GM23248 (cell line): ENCODE data around the gene CD1C. TPM values are rescaled to one million over a fixed set of nuclear protein-coding genes. Genes with fewer than 3 reads are reported as not detected.
A peak's percentile ranks its signal among the peaks of the same experiment; 100 is the strongest.

ENCODE experiments used
- DNase-seq: peaks from one replicate; pipeline ENCODE4 v3.0.0-alpha.2; 2015
- H2AFZ ChIP-seq: fragments of 200-600 bp; sonication (generic); 2 replicates; pipeline ENCODE4 v1.6.1; 2016; ENCODE audit warnings: antibody characterized with exemption
- H3F3A ChIP-seq: fragments of 200-600 bp; sonication (generic); 2 replicates; pipeline ENCODE4 v1.6.1; 2016; ENCODE audit warnings: mild to moderate bottlenecking, antibody characterized with exemption, mixed run types; ENCODE audit not compliant: insufficient read depth
- H3K27ac ChIP-seq: fragments of 200-600 bp; sonication (generic); 2 replicates; pipeline ENCODE4 v1.5.1; 2016; ENCODE audit warnings: mild to moderate bottlenecking
- H3K27me3 ChIP-seq: fragments of 200-600 bp; sonication (generic); replicated peaks from 2 replicates; pipeline ENCODE4 v1.6.1; 2016; ENCODE audit warnings: mild to moderate bottlenecking; ENCODE audit not compliant: insufficient read depth
- H3K36me3 ChIP-seq: fragments of 200-600 bp; sonication (generic); 2 replicates; pipeline ENCODE4 v1.6.1; 2016; ENCODE audit warnings: low read depth, mild to moderate bottlenecking
- H3K4me1 ChIP-seq: fragments of 200-600 bp; sonication (generic); 2 replicates; pipeline ENCODE4 v1.6.1; 2016; ENCODE audit warnings: mild to moderate bottlenecking; ENCODE audit not compliant: insufficient read depth
- H3K4me2 ChIP-seq: fragments of 200-600 bp; sonication (generic); one replicate; pipeline ENCODE4 v1.6.1; 2016; ENCODE audit warnings: mild to moderate bottlenecking; ENCODE audit not compliant: unreplicated experiment
- H3K4me3 ChIP-seq: fragments of 200-600 bp; sonication (generic); 2 replicates; pipeline ENCODE4 v1.5.1; 2016; ENCODE audit warnings: mild to moderate bottlenecking
- H3K79me2 ChIP-seq: fragments of 200-600 bp; sonication (generic); 2 replicates; pipeline ENCODE4 v1.6.1; 2016; ENCODE audit warnings: mild to moderate bottlenecking; ENCODE audit not compliant: insufficient read depth
- H3K9ac ChIP-seq: fragments of 200-600 bp; sonication (generic); 2 replicates; pipeline ENCODE4 v1.6.1; 2016; ENCODE audit warnings: mild to moderate bottlenecking
- H3K9me2 ChIP-seq: fragments of 200-600 bp; sonication (generic); 2 replicates; pipeline ENCODE4 v1.6.1; 2016; ENCODE audit warnings: mixed run types, mild to moderate bottlenecking, moderate library complexity; ENCODE audit not compliant: insufficient read depth
- H3K9me3 ChIP-seq: fragments of 200-600 bp; sonication (generic); one replicate; pipeline ENCODE4 v1.6.1; 2017; ENCODE audit warnings: low read depth
- H4K20me1 ChIP-seq: fragments of 200-600 bp; sonication (generic); 2 replicates; pipeline ENCODE4 v1.6.0; 2016; ENCODE audit not compliant: insufficient read depth
- EZH2 ChIP-seq: fragments of 200-600 bp; sonication (generic); IDR thresholded peaks from 2 replicates; pipeline ENCODE4 v1.6.1; 2018; ENCODE audit warnings: antibody characterized with exemption, mild to moderate bottlenecking; ENCODE audit not compliant: insufficient read depth, poor library complexity, severe bottlenecking
- EZH2phosphoT487 ChIP-seq: fragments of 200-600 bp; sonication (generic); IDR thresholded peaks from 2 replicates; pipeline ENCODE4 v1.6.1; 2018; ENCODE audit warnings: antibody characterized with exemption, moderate library complexity, mild to moderate bottlenecking, low read depth; ENCODE audit not compliant: insufficient read depth
- WGBS, 2 experiments: methylation state at CpG; one replicate each; pipeline ENCODE4 v1.1.6; 2015 to 2017; ENCODE audit warnings: low lambda C conversion rate in 2 of 2, low coverage in 1 of 2; ENCODE audit errors: missing lambda C conversion rate in 2 of 2; 5-methylcytosine and 5-hydroxymethylcytosine counted together
- in situ Hi-C: fragments of 300-500 bp; cut with MboI; formaldehyde crosslinking; loops from 2 replicates; pipeline ENCODE4 v1.15.0; 2020
- polyA plus RNA-seq: library from polyadenylated mRNA; unstranded; fragments of >200 nt; fragmentation: Nextera tagmentation; extraction: Ambion mirVana; gene quantifications from 2 replicates; pipeline ENCODE4 v1.2.1, GENCODE V29; 2016
- total RNA-seq: library from RNA; depleted of rRNA; stranded (reverse); fragments of >200 nt; shearing (Covaris generic); gene quantifications from 2 replicates; pipeline ENCODE4 v1.2.3, GENCODE V29; 2014

CD1C gene
- total and polyA plus RNA-seq, 2 experiments from 2014 or later: not detected

GRCh38 chr1:158311066-158311465 lies 21.3 kb downstream of the CD1C start:
- Histone ChIP-seq H3K9me3 (no peaks in the 10 kb centered on the region), H3K9ac (no peak overlapping the region), H3K27ac (no peak overlapping the region), H3K4me3 (no peak overlapping the region), H3K79me2 (no peaks in the 10 kb centered on the region), H3K4me1 (no peaks in the 10 kb centered on the region), H3K27me3 (no peaks in the 10 kb centered on the region), H3K36me3 (no peaks in the 10 kb centered on the region), H3K4me2 (no peak overlapping the region), H2AFZ (no peak overlapping the region), H3F3A (no peaks in the 10 kb centered on the region), H3K9me2 (no peaks in the 10 kb centered on the region), H4K20me1 (no peaks in the 10 kb centered on the region)
- TF ChIP-seq EZH2: no peak
- no peak for DNase-seq
- 11 to 12% methylated on average over 2 of the region's 2 CpGs for WGBS, 2 experiments
- in situ Hi-C loops: no loop called here

GRCh38 chr1:158323866-158324265 lies 34.1 kb downstream of the CD1C start:
- TF ChIP-seq EZH2phosphoT487 (no peak), EZH2 (no peak)

DNA sequence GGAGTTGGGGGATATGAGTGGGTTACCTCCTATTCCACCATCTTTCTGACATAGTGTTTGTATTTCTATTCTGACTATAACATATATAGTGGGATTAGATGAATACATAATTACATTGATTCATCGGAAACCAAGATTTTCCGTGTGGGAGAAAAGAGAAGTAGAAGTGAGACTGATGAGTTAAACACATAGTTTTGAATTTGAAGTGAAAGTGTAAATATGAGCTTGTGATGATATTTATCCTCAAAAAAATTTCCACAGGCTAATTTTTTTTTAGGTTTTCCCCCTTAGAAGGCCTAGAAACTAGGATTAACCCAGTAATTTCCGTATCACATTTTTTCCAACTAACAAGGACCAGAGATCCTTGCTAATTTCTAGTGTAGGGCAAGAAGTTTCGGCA lies 34.7 kb downstream of the CD1C start:
- Histone ChIP-seq H3K79me2 (no peaks in the 10 kb centered on the region), H4K20me1 (no peaks in the 10 kb centered on the region), H3K9me3 (no peaks in the 10 kb centered on the region), H3K4me3 (no peak overlapping the region), H3K27me3 (no peaks in the 10 kb centered on the region), H2AFZ (no peak overlapping the region), H3K9me2 (no peaks in the 10 kb centered on the region), H3K4me1 (no peaks in the 10 kb centered on the region), H3K27ac (no peak overlapping the region), H3F3A (no peaks in the 10 kb centered on the region), H3K4me2 (no peak overlapping the region), H3K9ac (no peak overlapping the region), H3K36me3 (no peaks in the 10 kb centered on the region)
- in situ Hi-C loops: no loop called here
- DNase-seq: no peak
- WGBS, 2 experiments: 25 to 29% methylated on average over 4 of the region's 4 CpGs
- TF ChIP-seq EZH2 (no peak), EZH2phosphoT487 (no peak)

More at GRCh38 chr1:158323866-158324265, 34.1 kb downstream of the CD1C start:
- Histone ChIP-seq H3K36me3 (no peaks in the 10 kb centered on the region), H4K20me1 (no peaks in the 10 kb centered on the region), H3K9me3 (no peaks in the 10 kb centered on the region), H3K27ac (no peak overlapping the region), H3K79me2 (no peaks in the 10 kb centered on the region), H3F3A (no peaks in the 10 kb centered on the region), H2AFZ (no peak overlapping the region), H3K4me1 (no peaks in the 10 kb centered on the region), H3K9me2 (no peaks in the 10 kb centered on the region), H3K9ac (no peak overlapping the region), H3K4me2 (no peak overlapping the region), H3K27me3 (no peaks in the 10 kb centered on the region), H3K4me3 (no peak overlapping the region)
- DNase-seq: peak; percentile 2
- in situ Hi-C loops: no loop called here
- 0 to 7% methylated on average over 1 of the region's 1 CpG for WGBS, 2 experiments

- H3K27ac ChIP-seq: no peak overlapping the region
- in situ Hi-C loops: no loop called here
- TF ChIP-seq EZH2: no peak
- no peak for TF ChIP-seq EZH2phosphoT487
These were observed 37.8 kb downstream of the CD1C start for GRCh38 chr1:158327481-158327880.

DNA sequence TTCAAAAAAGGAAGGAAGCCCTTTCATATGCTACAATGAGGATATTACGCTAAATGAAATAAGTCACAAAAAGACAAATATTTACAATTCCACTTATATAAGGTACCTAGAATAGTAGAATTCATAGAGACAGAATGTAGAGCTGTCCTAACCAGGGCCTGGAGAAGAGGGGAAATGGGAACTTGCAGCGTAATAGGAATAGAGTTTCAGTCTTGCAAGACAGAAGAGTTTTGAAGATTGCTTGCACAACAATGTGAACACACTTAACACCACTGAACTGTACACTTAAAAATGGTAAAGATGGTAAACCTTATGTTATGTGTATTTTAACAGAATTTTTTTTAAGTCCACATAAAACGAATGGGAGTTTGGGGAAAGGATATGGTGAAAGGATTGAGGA lies 38.7 kb downstream of the CD1C start:
- Histone ChIP-seq H3K27ac (no peak overlapping the region), H4K20me1 (no peaks in the 10 kb centered on the region), H3K79me2 (no peaks in the 10 kb centered on the region), H3K9me3 (no peaks in the 10 kb centered on the region), H2AFZ (no peak overlapping the region), H3K4me3 (no peak overlapping the region), H3K9me2 (no peaks in the 10 kb centered on the region), H3K4me2 (no peak overlapping the region), H3K4me1 (no peaks in the 10 kb centered on the region), H3K9ac (no peak overlapping the region), H3F3A (no peaks in the 10 kb centered on the region), H3K36me3 (no peaks in the 10 kb centered on the region), H3K27me3 (no peaks in the 10 kb centered on the region)
- TF ChIP-seq EZH2 (no peak), EZH2phosphoT487 (no peak)
- in situ Hi-C loops: no loop called here
- no peak for DNase-seq
- 43 to 44% methylated on average over 3 of the region's 3 CpGs for WGBS, 2 experiments

More at GRCh38 chr1:158327481-158327880, 37.8 kb downstream of the CD1C start:
- Histone ChIP-seq H3K36me3 (no peaks in the 10 kb centered on the region), H3F3A (no peaks in the 10 kb centered on the region), H3K4me3 (no peak overlapping the region), H3K9ac (no peak overlapping the region), H3K79me2 (no peaks in the 10 kb centered on the region), H2AFZ (no peak overlapping the region), H3K9me2 (no peaks in the 10 kb centered on the region), H4K20me1 (no peaks in the 10 kb centered on the region), H3K4me1 (no peaks in the 10 kb centered on the region), H3K9me3 (no peaks in the 10 kb centered on the region), H3K27me3 (no peaks in the 10 kb centered on the region), H3K4me2 (no peak overlapping the region)
- DNase-seq: no peak
